GM18508 (cell line): ENCODE data around the gene SNX3.

Source experiments
- ATAC-seq: cut with Tn5 transposase; IDR thresholded peaks from one replicate; pipeline ENCODE4 v1.9.1; 2021; ENCODE audit warnings: moderate number of reproducible peaks; ENCODE audit not compliant: insufficient read depth, unreplicated experiment

SNX3 gene

DNA sequence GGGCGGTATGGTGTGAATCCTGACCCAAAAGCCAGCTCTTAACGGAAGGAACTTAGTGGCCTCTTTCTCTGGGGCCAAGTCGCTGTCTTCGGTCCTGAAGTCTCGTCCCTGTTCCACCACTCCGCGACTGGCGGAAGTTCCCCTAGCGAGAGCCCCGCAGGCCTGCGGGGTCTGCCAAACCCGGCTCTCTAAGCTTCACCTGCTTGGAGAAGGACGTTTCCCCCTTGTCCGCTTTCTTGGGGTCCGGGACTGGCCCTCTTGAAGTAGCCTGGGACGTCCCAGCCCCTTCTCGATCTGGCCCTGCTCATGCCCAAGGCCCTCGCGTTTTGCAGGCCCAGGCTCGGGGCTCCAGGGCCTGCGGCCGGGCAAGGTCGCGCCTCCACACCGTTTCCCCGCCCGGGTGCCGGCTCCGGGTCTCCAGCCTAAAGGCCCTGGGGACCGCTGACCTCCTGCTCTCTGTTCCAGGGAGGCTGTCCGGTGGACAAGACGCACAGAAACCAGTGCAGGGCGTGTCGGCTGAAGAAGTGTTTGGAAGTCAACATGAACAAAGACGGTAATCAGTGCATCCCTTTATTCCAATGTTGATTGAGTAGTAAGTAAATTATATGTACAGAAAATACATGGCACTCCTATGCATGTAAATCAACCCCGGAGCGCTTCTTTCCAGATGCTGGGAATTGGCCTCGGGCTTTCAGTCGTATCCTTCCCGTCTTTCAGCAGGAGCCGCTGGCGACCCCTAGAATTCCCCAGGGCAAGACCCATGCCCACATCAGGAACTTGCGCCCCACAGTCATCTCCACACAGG is 86.3 kb downstream of the SNX3 start:
- no peak for ATAC-seq

DNA sequence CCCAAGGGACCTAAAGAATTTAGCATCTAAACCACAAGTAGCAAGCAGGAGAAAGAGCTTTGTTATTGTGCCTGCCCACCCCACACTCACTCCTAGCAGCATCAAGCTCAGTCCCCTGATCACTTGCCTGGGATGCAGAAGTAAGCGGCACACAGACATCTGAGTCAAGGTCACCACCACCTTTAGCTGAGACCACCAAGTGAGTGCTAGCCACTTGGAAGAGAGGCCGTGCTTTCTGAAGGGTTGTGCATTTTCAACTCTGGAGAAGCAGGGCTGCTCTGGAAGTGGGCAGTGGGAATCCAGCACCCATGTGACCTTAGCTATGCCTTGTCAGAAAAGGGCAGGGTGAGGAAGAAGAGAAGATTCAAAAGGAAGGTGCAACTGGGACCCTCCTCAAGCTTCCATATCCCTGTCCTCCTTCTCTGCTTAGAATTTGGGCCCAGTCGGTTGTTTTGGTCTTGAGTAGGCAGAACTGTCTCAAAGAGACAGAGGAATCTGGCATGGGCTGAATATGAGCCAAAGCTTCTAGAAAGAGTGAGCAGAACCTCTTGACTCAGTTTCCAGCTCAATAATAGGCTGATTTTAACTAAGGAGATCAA is 88.8 kb downstream of the SNX3 start:
- ATAC-seq = no peak

DNA sequence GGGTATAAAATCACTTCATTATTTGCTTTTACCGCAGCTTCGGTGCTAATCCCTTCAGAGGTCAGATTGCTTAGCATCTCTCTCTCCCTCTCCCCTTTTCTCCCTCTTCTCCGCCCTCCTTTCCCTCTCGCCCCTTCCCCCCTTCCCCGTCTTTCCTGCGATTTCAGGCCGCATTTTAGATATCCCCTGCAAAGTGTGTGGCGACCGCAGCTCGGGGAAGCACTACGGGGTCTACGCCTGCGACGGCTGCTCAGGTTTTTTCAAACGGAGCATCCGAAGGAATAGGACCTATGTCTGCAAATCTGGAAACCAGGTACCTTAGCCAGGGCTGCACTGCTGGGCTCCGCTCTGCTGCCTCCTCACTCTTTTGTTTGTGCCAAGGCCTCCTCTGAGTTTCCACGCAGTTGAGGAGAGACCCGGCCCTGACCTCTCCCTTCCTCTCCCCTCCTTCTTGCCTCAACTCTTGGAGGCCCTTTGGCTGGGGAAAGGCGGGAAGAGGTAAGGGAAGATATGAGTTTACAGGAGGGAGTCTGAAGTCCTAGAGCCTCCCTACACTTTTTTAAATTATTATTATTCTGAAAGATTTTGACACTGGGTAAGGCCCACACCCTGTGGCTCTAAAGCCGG is 89.4 kb downstream of the SNX3 start:
- no peak for ATAC-seq

DNA sequence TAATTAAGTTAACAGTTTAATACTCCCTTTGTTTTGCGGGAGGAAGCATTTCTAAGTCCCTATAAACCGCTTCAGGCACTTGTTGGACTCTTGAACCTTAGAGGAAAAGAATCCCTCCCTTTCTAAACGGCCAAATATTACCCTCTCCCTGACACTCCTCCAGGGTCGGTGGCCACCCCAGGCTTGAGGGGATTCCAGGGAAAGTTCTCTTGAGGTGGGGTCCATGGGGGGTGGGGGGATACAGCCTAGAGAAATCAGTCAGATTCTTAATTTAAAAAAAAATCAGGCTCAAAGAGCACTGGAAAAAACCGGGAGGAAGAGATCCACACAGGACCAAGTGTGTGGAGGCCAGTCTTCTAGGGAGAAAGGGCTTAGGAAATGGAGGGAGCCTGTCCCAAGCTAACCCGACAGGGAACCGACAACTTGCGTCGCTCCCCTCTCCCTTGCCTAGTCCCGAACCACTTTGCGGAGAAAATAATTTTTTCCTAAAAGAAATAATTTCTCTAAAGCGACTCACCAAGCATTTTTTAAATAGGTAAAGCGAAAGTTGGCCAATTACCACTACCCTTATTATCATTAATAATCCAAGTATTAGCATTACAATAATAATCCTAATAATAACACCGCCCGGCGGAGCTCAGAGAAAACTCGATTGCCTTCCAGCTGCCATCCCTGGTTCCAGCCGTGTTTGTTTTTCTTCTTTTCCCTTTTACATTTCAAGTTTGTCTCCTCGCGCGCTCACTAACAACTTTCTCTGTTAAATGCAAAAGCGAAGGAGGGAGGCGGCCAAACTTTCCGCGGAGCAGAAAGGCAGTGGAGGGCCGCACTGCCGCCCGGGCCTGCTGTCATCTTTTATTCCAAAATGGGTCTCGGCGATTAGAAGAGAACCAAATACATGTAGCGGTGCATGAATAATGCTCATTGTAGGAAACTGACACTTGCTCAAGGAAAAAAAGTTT is 90.2 kb downstream of the SNX3 start:
- no peak for ATAC-seq

DNA sequence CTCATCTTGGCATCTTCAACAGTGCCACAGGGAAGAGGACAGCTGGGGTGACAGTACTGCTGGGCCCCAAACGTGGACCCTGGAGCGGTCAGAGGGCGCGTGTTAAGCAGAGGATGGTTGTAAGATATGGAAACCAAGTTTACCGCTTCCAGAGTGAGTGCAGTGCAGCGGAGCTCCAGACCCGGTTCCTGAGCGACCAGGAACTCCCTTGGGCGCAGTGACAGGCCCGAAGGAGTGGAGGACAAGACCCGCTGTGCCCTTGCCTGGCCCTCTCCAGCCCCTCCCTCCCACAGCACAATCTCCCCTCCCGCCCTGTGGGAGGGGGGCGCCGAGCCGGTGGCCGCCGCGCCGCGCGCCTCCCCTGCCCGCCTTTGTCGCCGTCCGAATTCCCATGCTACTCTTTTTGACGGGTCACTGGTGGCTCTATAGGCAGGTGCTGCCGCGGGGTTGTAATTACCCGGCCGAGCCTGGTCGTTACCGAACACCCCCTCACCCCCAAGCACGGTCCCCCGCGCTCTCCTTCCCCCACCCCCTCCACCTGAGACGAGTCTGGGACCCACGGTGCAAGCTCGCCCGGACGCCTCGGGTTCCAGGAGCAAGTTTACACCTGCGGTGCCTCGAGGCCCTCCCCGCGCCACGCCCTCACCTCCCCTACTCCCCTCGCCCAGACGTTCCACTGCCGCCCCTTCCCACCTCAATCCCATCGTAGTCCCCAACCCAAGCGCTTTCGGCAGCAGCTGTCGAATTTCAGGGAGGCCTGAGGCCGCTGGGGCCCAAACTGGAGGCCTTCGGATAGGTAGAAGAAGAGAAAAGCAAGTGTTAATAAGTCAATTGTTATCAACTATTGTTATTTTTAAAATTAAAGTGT is 91.1 kb downstream of the SNX3 start:
- ATAC-seq = no peak

DNA sequence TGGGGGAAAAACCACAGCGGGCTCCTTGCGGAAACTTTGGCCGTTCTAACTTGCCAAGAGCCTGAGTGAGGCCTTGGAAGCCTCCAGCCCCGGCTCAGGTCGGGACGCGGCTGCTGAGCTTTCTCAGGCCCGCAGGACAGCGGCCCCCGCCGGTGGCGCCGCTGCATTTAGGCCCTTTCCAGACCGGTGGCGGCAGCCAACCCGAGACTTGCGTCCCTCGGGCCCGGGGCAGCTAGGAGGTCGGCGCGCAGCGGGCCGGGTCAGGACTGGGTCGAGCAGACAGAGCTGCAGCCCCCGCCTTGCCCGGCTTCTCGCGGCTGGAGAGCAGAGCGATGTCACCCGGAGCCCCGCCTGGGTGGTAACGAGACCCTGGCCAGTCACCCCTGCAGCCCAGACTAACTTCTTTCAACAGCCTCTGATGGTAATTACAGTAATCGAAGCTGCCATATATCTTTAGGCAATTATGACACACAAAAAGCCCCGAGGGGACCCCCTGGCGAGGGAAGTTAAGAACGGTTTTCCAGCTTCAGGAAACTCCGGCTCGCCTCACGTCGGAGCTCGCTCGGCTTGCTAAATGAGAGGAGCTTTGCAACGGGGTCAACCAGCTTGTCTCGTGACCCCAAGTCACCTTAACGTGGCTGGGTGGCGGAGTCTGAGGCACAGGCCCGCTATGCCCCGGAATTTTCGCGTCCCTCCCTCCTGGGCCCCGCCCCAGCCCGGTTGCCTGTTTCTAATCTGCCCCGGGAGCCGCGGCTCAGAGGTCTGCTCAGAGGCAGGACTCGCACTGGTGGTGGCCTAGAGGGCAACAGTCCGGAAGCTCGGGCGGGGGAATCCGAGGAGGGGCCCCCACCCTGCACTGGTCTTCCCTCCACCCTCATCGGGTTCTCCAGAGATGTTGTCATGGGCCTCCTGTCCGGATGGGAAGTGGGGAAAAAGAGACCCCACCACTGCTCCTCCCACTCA is 92.1 kb downstream of the SNX3 start:
- no peak for ATAC-seq

DNA sequence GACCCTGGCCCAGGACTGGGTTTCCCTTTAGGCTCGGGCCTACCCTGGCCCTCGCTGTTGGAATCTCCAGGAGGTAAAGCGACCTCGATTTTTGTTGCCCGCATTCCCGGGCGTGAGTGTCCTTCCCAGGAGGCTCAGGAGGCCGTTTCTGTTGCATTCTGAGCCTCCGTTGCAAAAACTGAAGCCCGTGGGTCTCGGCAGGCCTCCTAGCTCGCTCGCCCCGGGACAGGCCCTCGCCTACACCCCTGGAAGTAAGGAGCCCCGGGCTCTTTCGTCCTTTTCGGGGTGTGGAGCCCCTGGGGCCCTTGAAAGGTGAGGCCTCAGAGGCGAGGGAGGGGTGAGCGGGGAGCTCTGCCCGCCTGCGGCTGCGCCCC is 92.8 kb downstream of the SNX3 start:
- ATAC-seq = no peak

DNA sequence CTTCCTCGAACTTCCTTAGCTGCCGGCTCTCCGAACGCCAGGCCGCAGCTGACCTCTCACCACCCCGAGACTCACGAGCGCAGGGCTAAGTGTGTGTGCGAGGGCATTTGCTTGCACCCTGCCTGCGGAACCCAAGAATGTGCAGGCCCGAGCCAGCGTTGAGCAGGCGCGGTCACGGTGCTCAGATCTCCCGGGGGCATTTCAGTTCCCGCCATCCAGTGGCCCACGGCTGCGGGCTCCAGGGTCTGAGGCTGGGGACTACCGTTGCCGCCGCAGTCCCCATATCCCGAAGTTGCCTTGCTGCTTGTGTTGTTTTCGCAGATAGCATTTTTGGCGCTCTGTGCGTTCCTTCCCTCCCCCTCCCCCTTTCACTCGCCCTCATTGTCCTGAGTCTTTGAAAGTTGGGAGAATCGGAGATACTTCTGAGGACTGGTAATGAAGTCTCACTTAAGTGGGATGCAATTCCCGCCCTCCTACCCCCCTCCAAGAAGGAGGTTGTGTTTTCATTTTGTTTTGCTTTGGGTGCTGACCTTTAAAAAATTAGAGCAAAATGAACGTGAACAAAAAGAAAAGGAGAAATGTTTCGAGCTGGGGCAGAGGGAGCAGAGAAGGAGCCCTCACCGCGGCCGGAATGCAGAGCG is 93.3 kb downstream of the SNX3 start:
- ATAC-seq = no peak

DNA sequence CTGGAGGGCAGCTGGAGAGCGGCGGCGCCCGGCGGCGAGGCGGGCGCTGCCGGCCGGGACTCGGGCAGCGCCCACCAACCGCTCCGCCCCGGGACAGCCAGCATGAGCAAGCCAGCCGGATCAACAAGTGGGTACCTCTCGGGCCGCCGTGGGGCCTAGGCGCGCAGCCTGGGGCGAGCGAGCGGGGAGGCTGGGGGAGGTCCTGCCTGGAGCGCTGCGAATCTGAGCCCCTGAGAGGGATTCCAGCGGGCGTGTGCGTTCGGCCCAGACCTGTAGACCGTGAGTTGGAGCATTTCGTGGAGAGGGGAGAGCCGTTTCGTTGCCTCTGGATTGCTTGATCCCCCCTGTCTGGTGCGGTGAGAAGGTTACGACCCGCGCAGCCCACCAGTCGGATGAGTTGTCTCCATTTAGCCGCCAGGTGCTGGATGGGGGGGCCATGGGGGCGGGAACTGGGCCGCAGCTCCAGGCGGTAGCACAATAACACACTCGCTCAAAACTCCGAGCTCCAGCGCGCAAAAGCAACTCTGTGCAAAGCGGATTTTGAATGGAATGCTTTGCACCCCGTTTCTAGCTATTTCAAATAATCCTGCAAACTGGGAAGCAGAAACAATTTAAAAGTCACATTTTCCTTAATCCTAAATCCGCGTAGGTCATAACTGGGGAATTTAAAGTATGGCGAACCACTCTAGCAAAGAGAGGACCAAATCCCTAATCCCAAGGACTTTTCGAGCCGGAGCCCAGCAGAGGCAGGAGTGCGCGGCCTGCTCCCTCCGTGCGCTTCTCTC is 94.0 kb downstream of the SNX3 start:
- ATAC-seq = no peak

DNA sequence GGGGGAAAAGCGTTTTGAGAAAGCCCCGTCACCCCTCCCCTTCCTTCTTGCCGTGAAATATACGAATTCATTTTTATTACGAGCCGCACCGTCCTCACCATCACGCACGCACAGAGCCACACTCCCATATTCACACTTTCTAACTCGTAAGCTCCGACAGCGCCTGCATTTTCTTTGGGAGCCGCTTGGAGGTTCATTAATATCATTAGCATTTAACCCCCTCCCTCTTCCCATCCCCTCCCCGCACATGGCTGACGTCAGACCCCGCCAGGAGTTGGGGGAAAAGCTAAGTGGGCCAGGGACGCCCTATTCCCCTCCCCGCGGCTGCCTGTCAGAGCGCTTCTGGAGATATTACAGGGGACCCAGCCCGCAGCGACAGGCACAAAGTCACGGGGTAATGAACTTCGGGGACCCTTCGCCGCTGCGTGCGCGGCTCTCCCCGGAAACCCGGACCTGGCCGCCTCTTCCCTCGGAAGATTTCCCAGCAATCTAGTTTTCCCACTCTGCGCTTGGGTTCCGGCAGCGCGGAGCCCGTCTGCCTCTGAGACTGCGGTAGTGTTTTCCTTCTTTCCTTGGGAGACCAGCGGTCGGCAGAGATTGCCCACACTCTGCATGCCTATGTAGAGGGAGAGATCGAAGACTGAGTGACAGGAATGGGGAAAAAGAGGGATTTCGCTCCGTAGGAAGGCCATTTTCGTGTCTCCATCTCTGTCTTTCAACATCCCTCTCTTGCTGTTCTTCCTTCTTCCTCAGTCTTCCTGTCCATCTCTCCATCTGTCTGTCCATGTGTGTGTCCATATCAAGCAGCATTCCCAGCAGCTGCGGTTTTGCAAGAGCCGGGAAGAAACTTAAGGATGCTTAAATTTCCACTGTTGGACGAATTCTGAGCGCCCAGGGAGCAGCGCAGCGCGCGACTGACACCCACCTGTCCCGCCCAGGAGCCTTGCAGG is 94.9 kb downstream of the SNX3 start, which contains the start of gene NR2E1:
TSS of gene NR2E1 (plus strand) at position 309 of the 950 bp plus-strand sequence. CDS start 744 bp downstream, outside the sequence.
- no peak for ATAC-seq

DNA sequence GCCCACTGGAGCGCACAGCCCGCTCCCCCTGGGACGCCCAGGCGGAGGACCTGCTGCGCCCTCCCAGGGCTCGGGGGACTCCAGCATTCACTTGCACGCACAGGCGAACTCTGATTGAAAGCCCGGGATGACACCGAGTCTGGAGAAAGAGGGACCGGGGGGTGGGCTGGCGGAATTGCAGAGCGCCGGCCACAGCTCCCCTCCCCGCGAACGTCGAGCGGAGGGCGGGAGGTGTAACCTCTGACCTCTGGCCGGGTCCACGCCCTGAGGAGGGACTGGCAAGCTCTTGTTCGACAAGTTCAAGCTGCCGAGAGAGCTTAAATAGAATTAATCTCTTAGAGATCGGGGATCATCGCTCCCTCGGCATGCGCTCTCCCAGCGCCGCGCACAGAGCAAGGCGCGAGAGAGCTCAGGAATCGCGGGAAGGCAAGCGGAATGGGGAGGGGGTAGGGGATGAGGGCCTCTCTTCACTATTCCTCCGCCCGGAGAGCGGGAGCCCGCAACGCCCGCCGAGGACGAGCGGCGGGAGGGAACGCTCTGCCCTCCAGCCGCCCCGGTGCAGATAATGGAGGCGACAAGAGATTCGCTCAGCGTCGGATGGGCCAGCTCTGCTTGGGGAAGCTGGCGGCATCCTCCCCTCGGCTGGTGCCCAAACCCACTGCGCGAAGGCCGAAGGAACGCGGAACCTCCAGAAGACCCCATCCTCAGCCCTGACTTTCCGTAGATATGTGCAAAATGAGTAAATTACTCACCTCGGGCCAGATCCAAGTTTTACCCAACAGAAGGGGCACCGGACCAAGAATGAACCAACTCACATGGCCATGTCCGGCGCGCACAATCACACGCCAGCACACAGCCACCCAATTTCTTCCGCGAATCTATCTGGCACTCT is 95.8 kb downstream of the SNX3 start:
- no peak for ATAC-seq

DNA sequence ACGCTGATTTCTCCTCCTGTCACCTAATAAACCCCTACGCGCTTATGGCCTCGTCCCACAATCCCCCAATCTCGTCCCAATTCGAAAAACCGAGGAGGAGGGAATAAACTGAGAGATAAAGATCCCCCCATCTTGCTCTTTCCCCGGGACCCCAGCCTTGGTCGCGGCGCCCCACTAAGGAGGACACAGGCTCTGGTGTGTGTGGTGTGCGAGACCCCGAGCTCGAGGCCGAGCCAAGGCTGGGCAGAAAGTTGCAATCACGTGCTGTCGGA is 96.4 kb downstream of the SNX3 start:
- no peak for ATAC-seq

DNA sequence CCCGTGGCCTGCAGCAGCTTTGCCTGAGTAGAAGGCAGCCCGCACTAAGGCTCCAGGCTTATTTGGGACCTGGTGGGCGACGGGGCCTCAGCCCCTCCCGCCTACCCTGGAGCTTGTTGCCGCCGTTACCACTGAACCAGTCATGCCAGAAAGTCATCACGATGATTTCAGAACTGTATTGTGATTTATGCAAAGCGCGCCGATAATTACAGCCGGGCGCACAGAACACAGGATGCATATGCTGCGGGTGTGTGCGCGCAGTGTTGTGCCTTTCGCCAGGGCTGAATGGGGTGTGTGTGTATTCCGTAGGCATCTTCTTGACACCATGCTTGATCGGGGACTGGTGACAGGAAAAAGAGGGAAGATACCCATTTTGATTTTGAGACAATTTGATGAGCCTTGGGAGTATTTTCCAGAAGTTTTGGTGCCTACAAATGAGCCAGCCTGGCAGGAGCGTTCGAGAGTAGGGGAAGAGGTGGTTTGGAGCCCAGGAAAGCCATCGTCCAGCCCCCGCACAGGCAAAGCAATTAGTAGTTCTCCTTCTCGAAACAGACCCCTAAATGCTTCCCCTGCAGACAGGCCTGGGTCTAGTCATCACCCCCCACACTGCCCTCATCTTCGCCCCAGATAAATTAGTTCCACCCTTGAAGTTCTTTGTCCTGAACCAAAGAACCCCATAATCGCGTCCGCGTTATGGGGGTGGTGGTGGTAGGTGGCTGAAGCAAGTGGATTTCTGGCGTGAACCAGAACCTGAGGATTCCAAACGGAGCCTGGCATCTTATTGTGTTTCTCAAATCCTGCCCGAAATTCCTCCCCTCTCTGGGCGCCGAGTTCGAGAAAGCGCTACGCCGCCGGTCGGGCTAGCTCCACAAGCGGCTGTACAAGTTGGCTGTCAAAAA is 96.9 kb downstream of the SNX3 start:
- no peak for ATAC-seq

DNA sequence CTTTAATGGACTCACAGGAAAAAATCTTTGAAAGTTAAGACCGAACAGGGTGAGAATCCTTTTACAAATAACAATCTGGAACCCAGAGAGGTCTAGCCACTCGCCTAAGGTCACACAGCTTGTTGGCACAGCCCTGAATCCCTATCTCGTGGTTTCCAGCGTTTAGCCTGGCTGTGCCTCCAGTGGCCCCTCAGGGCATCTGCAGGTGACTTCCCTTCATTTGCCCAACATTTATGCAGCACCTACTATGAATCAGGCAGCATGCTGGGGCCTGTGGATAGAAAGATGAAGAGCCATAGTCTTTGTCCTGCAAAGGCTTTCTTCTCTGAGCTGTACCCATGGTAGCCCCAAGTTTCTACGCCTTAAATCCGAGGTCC is 97.6 kb downstream of the SNX3 start:
- ATAC-seq = no peak
